ENCODE measurements around the gene MUC21.

- no peak for TF ChIP-seq POLR2A (IDR thresholded peaks at IDR 0.05)
- no peak for TF ChIP-seq CTCF (IDR thresholded peaks at IDR 0.05)
These were observed 53.7 kb downstream of the MUC21 start for GRCh38 chr6:31037169-31037568.
